NCI-H2029 (cell line): Measurements from ENCODE around the gene FKBP5.
"Not testable (repeated sequence)": the region's sequence is repeated elsewhere in the genome, so short reads cannot be mapped to it uniquely, and the experiment has no call there.

ENCODE experiments used
- DNase-seq: peaks from one replicate; lab custom pipeline; 2025; lab: John Stamatoyannopoulos, UW

The FKBP5 gene

DNA sequence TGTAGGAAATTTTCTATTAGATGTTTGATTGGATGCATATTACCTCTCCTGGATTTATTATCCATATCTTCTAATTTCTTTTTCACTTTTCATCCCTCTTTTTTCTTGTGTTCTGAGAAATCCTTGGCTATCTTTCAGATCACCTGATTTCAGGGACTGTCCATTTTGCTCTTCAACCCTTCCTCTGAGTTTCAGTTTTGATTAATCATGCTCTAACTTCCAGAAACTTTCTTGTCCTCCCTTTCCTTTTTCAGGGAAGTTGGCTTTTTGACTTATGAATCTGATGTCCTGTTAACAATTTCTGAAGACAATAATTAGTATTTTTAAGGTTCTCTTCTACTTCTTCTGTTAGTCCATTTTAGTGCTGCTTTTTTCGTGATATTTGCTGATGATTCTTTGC is 79.1 kb downstream of the FKBP5 start:
- DNase-seq, result no peak

DNA sequence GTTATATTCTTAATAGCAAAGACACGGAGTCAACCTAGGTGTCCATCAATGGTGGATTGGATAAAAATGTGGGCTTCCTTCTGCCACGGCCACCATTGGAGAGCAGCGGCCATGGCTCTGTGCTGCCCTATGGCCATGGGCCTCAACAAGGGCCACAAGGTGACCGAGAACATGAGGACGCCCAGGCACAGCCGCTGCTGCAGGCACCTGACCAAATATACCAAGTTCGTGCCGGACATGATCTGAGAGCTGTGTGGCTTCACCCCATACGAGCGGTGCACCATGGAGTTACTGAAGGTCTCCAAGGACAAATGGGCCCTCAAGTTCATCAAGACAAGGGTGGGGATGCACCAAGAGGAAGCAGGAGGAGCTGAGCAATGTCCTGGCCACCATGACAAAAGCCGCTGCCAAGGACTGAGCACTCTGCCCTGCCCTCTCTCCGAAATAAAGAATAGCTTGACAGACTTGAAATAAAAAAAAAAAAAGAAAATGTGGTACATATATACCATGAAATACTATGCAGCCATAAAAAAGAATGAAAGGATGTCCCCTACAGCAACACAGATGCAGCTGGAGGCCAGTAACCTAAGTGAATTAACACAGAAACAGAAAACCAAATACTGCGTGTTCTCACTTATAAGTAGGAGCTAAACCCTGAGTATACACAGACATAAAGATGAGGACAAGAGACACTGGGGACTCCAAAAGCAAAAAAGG is 81.0 kb downstream of the FKBP5 start:
- DNase-seq, result no peak

GRCh38 chr6:35605600-35605999 is 83.1 kb downstream of the FKBP5 start:
- DNase-seq, result no peak

GRCh38 chr6:35603326-35604202 is 85.2 kb downstream of the FKBP5 start:
- DNase-seq, result no peak

GRCh38 chr6:35602133-35602946 is 86.4 kb downstream of the FKBP5 start:
- no peak for DNase-seq

DNA sequence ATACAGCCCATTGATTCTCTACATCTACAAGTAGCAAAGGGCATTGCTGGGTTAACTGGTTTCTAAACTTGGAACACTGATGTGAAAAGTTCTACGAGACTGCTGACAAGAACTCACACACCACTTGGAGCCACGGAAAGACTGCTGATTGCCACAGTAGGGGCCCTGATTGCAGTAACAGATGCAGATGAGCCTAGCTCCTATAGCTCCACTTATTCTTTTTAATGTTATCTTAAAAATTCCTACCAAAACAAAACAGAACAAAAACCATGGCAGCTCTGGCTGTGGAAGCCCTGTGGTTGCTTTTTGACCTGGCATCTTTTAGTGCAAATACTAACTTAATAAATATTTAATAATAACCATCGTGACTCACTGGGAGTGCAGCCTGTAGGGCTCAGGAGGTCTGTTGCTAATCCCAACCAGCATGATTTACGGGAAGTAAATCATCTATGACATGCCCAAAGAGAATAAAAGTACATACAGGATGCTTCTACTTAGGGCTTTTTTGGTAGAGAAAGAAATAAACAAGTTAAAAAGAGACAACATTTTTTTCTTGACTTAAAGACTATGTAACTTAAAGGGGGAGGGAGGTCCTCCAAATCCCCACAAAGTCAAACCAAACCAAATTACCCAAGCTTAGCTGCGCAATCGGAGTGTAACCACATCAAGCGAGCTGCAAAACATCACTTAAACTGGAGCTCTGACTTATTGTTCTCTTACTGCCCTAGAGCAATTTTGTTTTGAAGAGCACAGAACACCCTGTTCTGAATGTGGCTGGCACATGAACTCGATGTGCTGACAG is 87.2 kb downstream of the FKBP5 start:
- no peak for DNase-seq

GRCh38 chr6:35600659-35601125 is 88.0 kb downstream of the FKBP5 start:
- no peak for DNase-seq

GRCh38 chr6:35599761-35600658 is 88.7 kb downstream of the FKBP5 start:
- DNase-seq, result no peak

- not testable (repeated sequence) for DNase-seq
Observed at GRCh38 chr6:35598621-35599020, 90.1 kb downstream of the FKBP5 start.

GRCh38 chr6:35596448-35597442 is 92.0 kb downstream of the FKBP5 start:
- no peak for DNase-seq

GRCh38 chr6:35594503-35595186 is 94.1 kb downstream of the FKBP5 start:
- no peak for DNase-seq

- DNase-seq, result no peak
Observed at GRCh38 chr6:35592178-35592577, 96.5 kb downstream of the FKBP5 start.

DNA sequence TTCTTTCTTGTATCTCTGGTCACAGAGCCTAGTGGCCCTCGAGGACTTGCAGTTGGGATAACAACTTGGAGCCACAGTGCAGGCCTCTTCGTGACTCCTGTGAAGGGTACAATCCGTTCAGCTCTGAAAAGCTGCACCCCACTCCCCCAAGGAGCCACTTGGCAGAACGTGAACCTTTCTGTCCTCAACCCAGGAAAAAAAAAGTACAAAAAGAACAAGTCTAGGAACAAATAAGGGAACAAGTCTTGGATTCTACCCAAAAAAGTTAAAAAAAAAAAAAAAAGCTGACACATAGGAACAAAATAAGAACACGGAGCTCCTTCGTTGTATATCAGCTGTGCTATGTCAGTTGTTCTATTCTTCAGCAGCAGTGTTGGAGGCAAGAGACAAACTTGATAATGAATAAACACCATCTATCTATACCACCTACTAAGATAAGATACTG is 98.1 kb downstream of the FKBP5 start:
- DNase-seq, result no peak

DNA sequence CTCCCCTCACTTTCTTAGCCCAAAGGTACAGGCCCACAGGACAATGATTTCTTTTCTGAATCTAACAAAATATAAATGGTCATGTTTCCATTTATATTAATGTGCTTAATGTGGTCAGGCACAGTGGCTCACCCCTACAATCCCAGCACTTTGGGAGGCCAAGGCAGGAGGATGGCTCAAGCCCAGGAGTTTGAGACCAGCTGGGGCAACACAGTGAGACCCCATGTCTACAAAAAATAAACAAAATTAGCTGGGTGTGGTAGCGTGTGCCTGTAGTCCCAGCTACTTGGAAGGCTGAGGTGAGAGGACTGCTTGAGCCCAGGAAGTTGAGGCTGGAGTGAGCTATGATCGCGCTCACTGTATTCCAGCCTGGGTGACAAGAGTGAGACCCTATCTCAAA is 98.8 kb downstream of the FKBP5 start:
- DNase-seq, result no peak

DNA sequence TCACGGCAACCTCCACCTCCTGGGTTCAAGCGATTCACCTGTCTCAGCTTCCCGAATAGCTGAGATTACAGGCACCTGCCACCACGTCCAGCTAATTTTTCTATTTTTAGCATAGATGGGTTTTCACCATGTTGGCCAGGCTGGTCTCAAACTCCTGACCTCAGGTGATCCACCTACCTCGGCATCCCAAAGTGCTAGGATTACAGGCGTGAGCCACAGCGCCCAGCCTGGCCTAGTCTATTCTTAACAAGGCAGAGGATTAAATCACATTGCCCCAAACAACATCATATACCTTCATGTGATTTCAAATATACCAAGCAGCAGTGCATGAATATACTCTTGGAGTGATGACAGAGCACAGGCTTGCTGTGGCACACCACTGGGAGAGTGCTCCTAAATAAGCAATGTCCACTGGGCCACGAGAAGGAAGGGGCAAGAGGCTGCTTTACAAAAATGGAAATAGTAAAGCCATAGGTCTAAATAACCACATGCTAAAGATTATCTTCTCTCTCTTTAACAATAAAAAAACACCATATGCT is 99.4 kb downstream of the FKBP5 start:
- no peak for DNase-seq

DNA sequence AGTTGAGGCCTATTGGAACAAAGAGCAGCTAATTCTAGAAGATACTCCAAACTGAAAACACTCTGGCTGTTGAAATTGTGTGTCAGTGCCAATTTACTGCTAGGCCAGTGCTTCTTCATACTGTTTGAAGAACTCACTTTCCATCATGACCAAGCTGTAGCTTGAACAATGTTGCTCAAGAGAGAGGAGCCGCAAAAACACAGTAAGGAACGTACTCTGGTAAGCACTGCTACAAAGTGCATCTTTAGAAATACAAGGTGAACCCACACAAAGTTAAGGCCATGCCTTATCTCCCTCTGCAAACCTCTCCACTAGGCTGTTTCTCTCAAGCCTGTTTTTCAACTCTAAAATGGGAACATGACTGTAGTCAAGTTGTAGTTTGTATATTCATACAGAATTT is 101.5 kb downstream of the FKBP5 start:
- no peak for DNase-seq

DNA sequence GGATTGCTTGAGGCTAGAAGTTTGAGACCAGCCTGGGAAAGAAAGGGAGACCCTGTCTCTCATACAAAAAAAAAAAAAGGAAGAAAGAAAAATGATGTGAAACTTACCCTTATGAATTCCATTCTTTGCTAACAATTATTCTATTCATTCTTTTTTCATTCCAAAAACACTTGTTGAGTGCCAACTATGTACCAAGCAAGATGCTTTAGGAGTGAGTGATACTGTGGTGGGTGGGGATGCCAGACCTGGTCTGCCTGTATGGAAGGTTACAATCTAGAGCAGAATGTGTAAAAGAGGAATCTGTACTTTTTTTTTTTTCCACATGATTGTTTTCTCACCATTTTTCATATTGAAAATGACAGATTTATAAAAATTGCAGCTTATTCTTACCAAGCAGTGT is 102.2 kb downstream of the FKBP5 start:
- no peak for DNase-seq

GRCh38 chr6:35585658-35586057 is 103.1 kb downstream of the FKBP5 start:
- no peak for DNase-seq
